Left ventricle myocardium inferior (tissue), 1 donor: ENCODE measurements around the gene TMPRSS11F. TPM values are rescaled to one million over a fixed set of nuclear protein-coding genes. Genes with fewer than 3 reads are reported as not detected.

Source experiments
- DNase-seq: peaks from one replicate; pipeline ENCODE4 v3.0.0-alpha.2; 2020
- H3K27ac ChIP-seq: fragments of 200-600 bp; replicated peaks from 2 replicates; pipeline ENCODE4 v1.8.0; 2021
- H3K27me3 ChIP-seq: fragments of 200-600 bp; 2 replicates; pipeline ENCODE4 v1.8.0; 2021; ENCODE audit warnings: low read depth
- H3K36me3 ChIP-seq: fragments of 200-600 bp; 2 replicates; pipeline ENCODE4 v1.8.0; 2021
- H3K4me1 ChIP-seq: fragments of 200-600 bp; 2 replicates; pipeline ENCODE4 v1.8.0; 2021
- H3K4me3 ChIP-seq: fragments of 200-600 bp; 2 replicates; pipeline ENCODE4 v1.8.0; 2021; ENCODE audit warnings: mild to moderate bottlenecking, moderate library complexity
- H3K9me3 ChIP-seq: fragments of 200-600 bp; replicated peaks from 2 replicates; pipeline ENCODE4 v1.8.0; 2021
- CTCF ChIP-seq: fragments of 200-600 bp; IDR thresholded peaks from 2 replicates; pipeline ENCODE4 v1.8.0; 2021; ENCODE audit warnings: antibody characterized with exemption, mild to moderate bottlenecking, borderline replicate concordance
- intact Hi-C: fragments of 100-400 bp; cut with micrococcal nuclease; formaldehyde crosslinking; loops from one replicate; pipeline ENCODE4 v1.11.0; 2022
- total RNA-seq: library from RNA; stranded (reverse); fragmentation: NEBNext Ultra II Directional; extraction: Animal tissue kit (Norgen Biotek cat#: 25700); gene quantifications from one replicate; pipeline ENCODE4 v1.2.1, GENCODE V29; 2021
- donor health status: DM: no; HTN: yes; CAD: no; lungs with severe emphysema.

The TMPRSS11F gene
- total RNA-seq, 1 donor from 2014 or later: not detected

GRCh38 chr4:68167706-68168105 lies 38.0 kb upstream of the TMPRSS11F start:
- TF ChIP-seq CTCF: no peak
- Histone ChIP-seq H3K9me3 (no peaks in the 10 kb centered on the region), H3K4me3 (no peak overlapping the region), H3K27me3 (no peaks in the 10 kb centered on the region), H3K36me3 (no peaks in the 10 kb centered on the region), H3K27ac (no peak overlapping the region), H3K4me1 (no peaks in the 10 kb centered on the region)
- intact Hi-C loops: no loop called here
- DNase-seq: no peak

- no peaks in the 10 kb centered on the region for H3K4me1 ChIP-seq
- TF ChIP-seq CTCF: no peak
- H3K9me3 ChIP-seq: no peaks in the 10 kb centered on the region
- H3K27me3 ChIP-seq: no peaks in the 10 kb centered on the region
- H3K4me3 ChIP-seq: no peak overlapping the region
- DNase-seq: no peak
- no peaks in the 10 kb centered on the region for H3K36me3 ChIP-seq
- H3K27ac ChIP-seq: no peak overlapping the region
- intact Hi-C loops: no loop called here
Measured at GRCh38 chr4:68167166-68167565, 37.5 kb upstream of the TMPRSS11F start.

- H3K27me3 ChIP-seq: no peaks in the 10 kb centered on the region
- H3K9me3 ChIP-seq: no peaks in the 10 kb centered on the region
- H3K36me3 ChIP-seq: no peaks in the 10 kb centered on the region
- H3K4me3 ChIP-seq: no peak overlapping the region
- DNase-seq: no peak
- TF ChIP-seq CTCF: no peak
- H3K4me1 ChIP-seq: no peaks in the 10 kb centered on the region
- H3K27ac ChIP-seq: no peak overlapping the region
- intact Hi-C loops: no loop called here
Measured at GRCh38 chr4:68163754-68164153, 34.1 kb upstream of the TMPRSS11F start.

- Histone ChIP-seq H3K27me3 (no peaks in the 10 kb centered on the region), H3K36me3 (no peaks in the 10 kb centered on the region), H3K27ac (no peak overlapping the region), H3K4me1 (no peaks in the 10 kb centered on the region), H3K4me3 (no peak overlapping the region), H3K9me3 (no peaks in the 10 kb centered on the region)
- intact Hi-C loops: no loop called here
- no peak for DNase-seq
- no peak for TF ChIP-seq CTCF
Measured at GRCh38 chr4:68162196-68162595, 32.5 kb upstream of the TMPRSS11F start.

- no peaks in the 10 kb centered on the region for H3K27me3 ChIP-seq
- DNase-seq: no peak
- H3K4me1 ChIP-seq: no peaks in the 10 kb centered on the region
- no peak for TF ChIP-seq CTCF
- no peaks in the 10 kb centered on the region for H3K36me3 ChIP-seq
- no peak overlapping the region for H3K27ac ChIP-seq
- intact Hi-C loops: no loop called here
- peaks cover 10% of the 10 kb centered on the region for H3K9me3 ChIP-seq
- no peak overlapping the region for H3K4me3 ChIP-seq
Measured at GRCh38 chr4:68152411-68152810, 22.7 kb upstream of the TMPRSS11F start.
